Breast epithelium (tissue), 4 donors: Measurements from ENCODE around the gene PLAGL1. TPM values are rescaled to one million over a fixed set of nuclear protein-coding genes. Genes with fewer than 3 reads are reported as not detected.

Experiments
- DNase-seq, 2 donors: peaks; one replicate each; pipeline ENCODE4 v3.0.0-alpha.2; 2019; ENCODE audit warnings: low spot score in 2 of 2
- H3K27ac ChIP-seq, 2 donors: fragments of 200-600 bp; sonication (generic) in 1 of 2; one replicate each; pipeline ENCODE4 v1.5.1; 2016 to 2019; ENCODE audit warnings: mild to moderate bottlenecking in 1 of 2
- H3K27me3 ChIP-seq, 2 donors: fragments of 200-600 bp; sonication (generic) in 1 of 2; one replicate each; pipeline versions ENCODE4 v1.5.1 to v1.6.0; 2017 to 2019; ENCODE audit warnings: control low read depth in 1 of 2, mild to moderate bottlenecking in 1 of 2
- H3K36me3 ChIP-seq: fragments of 200-600 bp; one replicate; pipeline ENCODE4 v1.5.1; 2019
- H3K4me1 ChIP-seq, 2 donors: fragments of 200-600 bp; sonication (generic); one replicate each; pipeline ENCODE4 v1.5.1; 2016 to 2019; ENCODE audit warnings: control low read depth in 1 of 2
- H3K4me3 ChIP-seq, 3 donors: fragments of 200-600 bp; sonication (generic); 1 replicate in 2 of 3; 2 replicates in 1 of 3; pipeline ENCODE4 v1.5.1; 2016 to 2019; ENCODE audit warnings: mild to moderate bottlenecking in 3 of 3, moderate library complexity in 2 of 3
- H3K9me3 ChIP-seq, 2 donors: fragments of 200-600 bp; sonication (generic) in 1 of 2; one replicate each; pipeline ENCODE4 v1.5.1; 2016 to 2019; ENCODE audit warnings: control low read depth in 1 of 2
- POLR2A ChIP-seq: fragments of 450-650 bp; IDR thresholded peaks from one replicate; pipeline ENCODE4 v1.6.1; 2016; ENCODE audit warnings: antibody characterized with exemption, mild to moderate bottlenecking, moderate library complexity
- POLR2AphosphoS5 ChIP-seq, 3 donors: sonication (generic); formaldehyde crosslinking; IDR thresholded peaks; one replicate each; pipeline ENCODE4 v1.6.1; 2017; ENCODE audit warnings: antibody characterized with exemption in 3 of 3
- intact Hi-C: fragments of 100-400 bp; cut with DNase I; formaldehyde crosslinking; loops from one replicate; pipeline ENCODE4 v1.15.1; 2023; ENCODE audit warnings: low total_unique reads
- total RNA-seq, 3 donors: library from RNA; depleted of rRNA; stranded (reverse); fragments of >200 nt; gene quantifications; one replicate each; pipeline ENCODE4 v1.1.0, GENCODE V29; 2016
- TF ChIP-seq, protein P1 (sequence below), 3 donors: fragments of 450-650 bp; IDR thresholded peaks; one replicate each; pipeline ENCODE4 v1.5.1; 2016 to 2017; ENCODE audit warnings: antibody characterized with exemption in 3 of 3, mild to moderate bottlenecking in 3 of 3, moderate library complexity in 3 of 3

PLAGL1 gene, protein sequence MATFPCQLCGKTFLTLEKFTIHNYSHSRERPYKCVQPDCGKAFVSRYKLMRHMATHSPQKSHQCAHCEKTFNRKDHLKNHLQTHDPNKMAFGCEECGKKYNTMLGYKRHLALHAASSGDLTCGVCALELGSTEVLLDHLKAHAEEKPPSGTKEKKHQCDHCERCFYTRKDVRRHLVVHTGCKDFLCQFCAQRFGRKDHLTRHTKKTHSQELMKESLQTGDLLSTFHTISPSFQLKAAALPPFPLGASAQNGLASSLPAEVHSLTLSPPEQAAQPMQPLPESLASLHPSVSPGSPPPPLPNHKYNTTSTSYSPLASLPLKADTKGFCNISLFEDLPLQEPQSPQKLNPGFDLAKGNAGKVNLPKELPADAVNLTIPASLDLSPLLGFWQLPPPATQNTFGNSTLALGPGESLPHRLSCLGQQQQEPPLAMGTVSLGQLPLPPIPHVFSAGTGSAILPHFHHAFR
- total RNA-seq: 10 to 100 TPM; 17.8 to 22.9 (median 21.4) TPM

DNA sequence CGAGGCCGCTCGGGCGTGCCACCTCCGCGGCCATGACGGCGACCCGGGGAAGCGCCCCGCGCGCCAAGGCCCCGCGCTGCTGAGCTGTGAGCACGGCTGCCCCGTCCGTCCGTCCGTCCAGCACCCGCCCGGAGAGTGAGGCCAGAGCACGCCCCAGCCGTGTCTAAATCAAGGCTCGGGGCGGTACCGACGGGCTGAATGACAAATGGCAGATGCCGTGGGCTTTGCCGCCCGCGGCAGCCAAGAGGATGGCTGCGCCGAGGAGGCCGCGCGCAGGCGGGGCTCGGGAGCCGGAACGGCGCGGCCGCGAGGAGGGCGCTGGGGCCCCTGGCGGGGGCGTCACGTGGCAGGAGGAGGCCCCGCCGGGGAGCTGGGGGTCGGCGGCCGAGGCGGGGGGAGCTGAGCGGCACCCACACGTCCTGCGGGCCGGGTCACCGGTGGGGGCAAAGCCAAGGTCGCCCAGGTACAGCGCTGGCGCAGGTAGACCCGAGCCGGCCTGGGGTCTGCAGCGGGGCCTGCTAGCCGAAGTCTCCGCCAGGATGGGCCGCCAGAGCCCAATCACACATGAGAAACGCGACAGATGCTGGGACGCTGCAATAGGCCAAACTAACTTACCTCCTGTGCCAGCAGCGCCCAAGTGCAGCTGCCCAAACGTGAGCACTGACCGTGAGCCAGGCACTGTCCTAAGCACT lies at the start of gene PLAGL1:
Gene PLAGL1 (minus strand): TSS at position 140 of the 692 bp plus-strand sequence. CDS start 60,123 bp downstream, outside the sequence.
- Histone ChIP-seq H3K4me1 (no peaks in the 10 kb centered on the region), H3K36me3 (no peaks in the 10 kb centered on the region), H3K27me3 (no peaks in the 10 kb centered on the region), H3K27ac (peak within 1 kb of the TSS; percentile 76 to 90), H3K9me3 (no peaks in the 10 kb centered on the region), H3K4me3 (peak within 1 kb of the TSS; percentile 52 to 80 (median 66))
- no peak for TF ChIP-seq POLR2A
- peak in 1 of 3 donors; percentile 57 for TF ChIP-seq POLR2AphosphoS5 (IDR thresholded peaks at IDR 0.05)
- TF ChIP-seq, protein P1, sequence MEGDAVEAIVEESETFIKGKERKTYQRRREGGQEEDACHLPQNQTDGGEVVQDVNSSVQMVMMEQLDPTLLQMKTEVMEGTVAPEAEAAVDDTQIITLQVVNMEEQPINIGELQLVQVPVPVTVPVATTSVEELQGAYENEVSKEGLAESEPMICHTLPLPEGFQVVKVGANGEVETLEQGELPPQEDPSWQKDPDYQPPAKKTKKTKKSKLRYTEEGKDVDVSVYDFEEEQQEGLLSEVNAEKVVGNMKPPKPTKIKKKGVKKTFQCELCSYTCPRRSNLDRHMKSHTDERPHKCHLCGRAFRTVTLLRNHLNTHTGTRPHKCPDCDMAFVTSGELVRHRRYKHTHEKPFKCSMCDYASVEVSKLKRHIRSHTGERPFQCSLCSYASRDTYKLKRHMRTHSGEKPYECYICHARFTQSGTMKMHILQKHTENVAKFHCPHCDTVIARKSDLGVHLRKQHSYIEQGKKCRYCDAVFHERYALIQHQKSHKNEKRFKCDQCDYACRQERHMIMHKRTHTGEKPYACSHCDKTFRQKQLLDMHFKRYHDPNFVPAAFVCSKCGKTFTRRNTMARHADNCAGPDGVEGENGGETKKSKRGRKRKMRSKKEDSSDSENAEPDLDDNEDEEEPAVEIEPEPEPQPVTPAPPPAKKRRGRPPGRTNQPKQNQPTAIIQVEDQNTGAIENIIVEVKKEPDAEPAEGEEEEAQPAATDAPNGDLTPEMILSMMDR (IDR thresholded peaks at IDR 0.05): no peak
- no peak for DNase-seq
- intact Hi-C loops: no loop called here

DNA sequence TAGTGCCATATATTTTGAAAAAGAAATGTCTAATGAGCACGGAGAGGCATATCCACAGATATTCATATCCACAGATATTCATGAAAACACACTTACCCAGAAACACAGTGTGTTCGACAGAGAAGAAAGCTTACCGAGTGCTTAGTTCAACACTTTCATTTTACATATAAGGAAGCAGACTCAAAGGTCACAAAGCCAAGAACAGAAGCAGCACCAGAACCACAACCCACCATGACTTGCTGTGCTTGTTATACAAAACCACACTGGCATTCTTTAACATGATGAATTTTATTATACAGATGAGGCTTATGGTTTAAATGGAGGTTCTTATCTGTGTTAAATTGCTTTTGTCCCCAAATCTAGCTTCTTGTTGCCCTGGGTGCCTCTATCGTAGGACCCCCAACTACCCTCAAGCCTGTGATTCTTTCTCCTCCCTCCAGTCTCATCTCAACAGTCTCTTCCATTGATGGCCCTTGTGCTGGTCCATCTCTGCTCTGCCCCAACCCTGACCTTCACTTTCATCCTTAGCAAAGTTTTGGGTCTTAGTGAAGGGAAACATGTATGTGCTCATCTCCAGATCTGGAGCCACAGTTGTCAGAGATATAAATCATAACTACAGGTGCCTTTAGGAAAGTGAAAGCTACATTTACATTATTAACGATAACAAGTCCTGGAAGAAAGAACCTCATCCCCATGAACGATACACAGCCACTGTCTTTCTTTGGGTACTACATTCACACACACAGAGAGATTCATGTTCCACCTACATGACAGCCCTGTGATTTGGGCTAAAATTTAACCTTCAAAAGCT lies 47.3 kb upstream of the PLAGL1 start:
- Histone ChIP-seq H3K27ac (no peak overlapping the region), H3K27me3 (no peaks in the 10 kb centered on the region), H3K9me3 (no peaks in the 10 kb centered on the region), H3K4me3 (no peak overlapping the region), H3K36me3 (no peaks in the 10 kb centered on the region), H3K4me1 (no peaks in the 10 kb centered on the region)
- TF ChIP-seq, protein P1 (IDR thresholded peaks at IDR 0.05): no peak
- no peak for TF ChIP-seq POLR2A
- TF ChIP-seq POLR2AphosphoS5 (IDR thresholded peaks at IDR 0.05): no peak
- no peak for DNase-seq
- intact Hi-C loops: no loop called here

DNA sequence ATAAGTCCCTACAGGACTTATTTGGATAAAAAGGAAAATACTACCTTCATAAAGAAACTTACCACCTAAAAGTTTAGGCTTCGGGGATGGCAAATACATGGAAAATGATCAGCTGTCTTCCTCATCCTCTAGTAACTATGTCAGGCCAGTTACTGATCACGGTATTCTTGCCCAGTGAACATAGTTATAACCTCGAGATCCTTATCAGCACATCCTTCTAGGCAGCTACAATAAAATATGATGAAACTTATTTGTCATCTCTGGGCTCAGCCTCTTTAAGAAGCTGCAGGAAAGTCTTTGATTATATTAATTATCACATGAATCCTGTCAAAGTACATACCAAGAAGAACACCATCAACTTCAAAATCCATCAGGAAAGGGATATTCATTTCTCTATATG lies 45.5 kb upstream of the PLAGL1 start:
- Histone ChIP-seq H3K4me1 (no peaks in the 10 kb centered on the region), H3K4me3 (no peak overlapping the region), H3K27me3 (no peaks in the 10 kb centered on the region), H3K27ac (no peak overlapping the region), H3K36me3 (no peaks in the 10 kb centered on the region), H3K9me3 (no peaks in the 10 kb centered on the region)
- TF ChIP-seq, protein P1 (IDR thresholded peaks at IDR 0.05): no peak
- no peak for DNase-seq
- intact Hi-C loops: no loop called here

DNA sequence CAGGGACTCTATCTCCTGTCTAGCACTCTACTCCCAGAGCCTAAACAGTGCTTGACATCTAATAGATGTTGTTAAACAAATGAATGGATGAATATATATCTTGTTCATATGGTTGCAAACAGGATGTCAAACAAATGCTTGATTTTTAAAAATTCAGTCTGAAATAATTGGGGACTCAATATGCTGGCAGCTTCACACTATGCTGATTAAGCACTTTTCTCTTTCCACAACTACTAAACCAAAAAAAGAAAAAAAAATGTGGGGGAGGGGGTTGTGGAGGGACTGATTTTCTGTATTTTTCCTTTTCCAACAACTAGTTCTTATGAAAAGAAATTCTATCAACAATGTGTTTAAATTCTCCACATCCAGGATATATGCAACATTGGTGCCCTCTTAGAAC lies 44.4 kb upstream of the PLAGL1 start:
- intact Hi-C loops: no loop called here
- TF ChIP-seq POLR2A (no peak), POLR2AphosphoS5 (IDR thresholded peaks at IDR 0.05) (no peak)
- TF ChIP-seq, protein P1 (IDR thresholded peaks at IDR 0.05): no peak

More for the DNA sequence above, 44.4 kb upstream of the PLAGL1 start:
- no peaks in the 10 kb centered on the region for H3K36me3 ChIP-seq
- no peaks in the 10 kb centered on the region for H3K9me3 ChIP-seq
- H3K4me3 ChIP-seq: no peak overlapping the region
- DNase-seq: no peak
- no peaks in the 10 kb centered on the region for H3K4me1 ChIP-seq
- no peak overlapping the region for H3K27ac ChIP-seq
- no peaks in the 10 kb centered on the region for H3K27me3 ChIP-seq
